Measurements from ENCODE around the gene GDAP1L1.

DNA sequence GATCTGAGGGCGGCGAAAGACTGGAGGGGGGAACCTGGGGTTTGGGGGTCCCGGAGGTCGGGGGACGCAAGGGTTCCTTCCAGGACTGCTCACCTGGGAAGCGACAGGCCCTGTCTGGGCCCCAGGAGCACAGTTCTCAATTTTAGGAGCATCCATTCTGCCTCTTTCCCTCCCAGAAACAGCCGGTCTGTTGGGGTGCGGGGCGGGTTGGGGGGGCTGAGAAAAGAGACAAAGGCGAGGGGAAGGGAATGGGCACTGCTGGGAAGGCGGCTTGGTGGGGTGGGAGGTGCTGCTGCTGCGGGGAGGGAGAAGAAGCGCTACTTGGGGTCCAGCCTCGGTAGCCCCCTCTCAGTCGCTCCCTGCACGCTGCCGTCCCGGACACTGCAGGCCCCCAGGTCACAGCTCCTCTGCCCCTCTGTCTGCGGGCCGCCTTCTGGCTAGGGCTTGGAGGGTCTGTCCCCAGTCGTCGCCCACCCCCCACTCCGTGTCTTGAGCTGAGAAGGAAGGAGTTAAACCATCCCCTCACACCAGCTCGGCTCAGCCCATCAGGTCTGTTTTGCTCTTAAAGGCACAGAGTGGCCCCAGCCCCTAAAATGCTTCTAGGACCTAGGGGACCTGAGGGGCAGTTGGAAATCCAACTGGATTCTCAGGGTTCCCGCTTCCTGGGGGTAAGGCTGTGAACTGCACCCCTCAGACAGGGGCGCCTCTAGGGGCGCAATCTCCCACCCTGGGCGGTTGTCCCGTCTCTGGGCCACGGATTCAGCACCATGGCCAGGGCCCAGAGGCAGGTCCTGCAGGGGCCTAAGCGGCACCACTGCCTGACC is 690 bp downstream of the GDAP1L1 start:
- TF ChIP-seq CTCF (IDR thresholded peaks at IDR 0.05 in 4 of 5, conservative IDR thresholded peaks at IDR 0.05 in 1 of 5), result peak in 1 of 5 experiments; percentile 23
- TF ChIP-seq POLR2A (IDR thresholded peaks at IDR 0.05), result no peak
